GM18519 (cell line): ENCODE data around the gene PHF21A.

Source experiments
- ATAC-seq: cut with Tn5 transposase; IDR thresholded peaks from one replicate; pipeline ENCODE4 v1.9.1; 2021; ENCODE audit warnings: mild to moderate bottlenecking, moderate library complexity; ENCODE audit not compliant: unreplicated experiment, low FRiP score

Gene PHF21A

GRCh38 chr11:45894555-45895247, 226.6 kb downstream of the PHF21A start:
- ATAC-seq: no peak

DNA sequence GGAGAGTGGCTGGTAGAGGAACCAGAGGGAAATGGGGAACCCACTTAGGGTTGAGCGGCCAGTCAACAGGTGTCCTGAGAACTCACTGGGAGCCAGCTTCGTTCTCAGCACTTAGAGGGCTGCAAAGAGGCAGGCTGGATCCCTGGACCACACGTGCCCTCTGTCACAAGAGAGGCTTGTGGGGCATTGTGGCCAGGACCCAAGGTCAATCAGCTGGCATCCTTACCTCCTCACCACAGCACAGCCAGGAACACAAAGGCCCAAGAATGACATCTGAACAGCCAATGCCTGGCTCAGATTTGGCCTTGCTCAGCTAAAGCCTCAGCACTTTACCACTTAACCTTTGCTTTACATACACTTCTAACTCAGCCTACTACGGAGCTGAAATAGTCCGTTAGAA, 228.4 kb downstream of the PHF21A start:
- no peak for ATAC-seq

DNA sequence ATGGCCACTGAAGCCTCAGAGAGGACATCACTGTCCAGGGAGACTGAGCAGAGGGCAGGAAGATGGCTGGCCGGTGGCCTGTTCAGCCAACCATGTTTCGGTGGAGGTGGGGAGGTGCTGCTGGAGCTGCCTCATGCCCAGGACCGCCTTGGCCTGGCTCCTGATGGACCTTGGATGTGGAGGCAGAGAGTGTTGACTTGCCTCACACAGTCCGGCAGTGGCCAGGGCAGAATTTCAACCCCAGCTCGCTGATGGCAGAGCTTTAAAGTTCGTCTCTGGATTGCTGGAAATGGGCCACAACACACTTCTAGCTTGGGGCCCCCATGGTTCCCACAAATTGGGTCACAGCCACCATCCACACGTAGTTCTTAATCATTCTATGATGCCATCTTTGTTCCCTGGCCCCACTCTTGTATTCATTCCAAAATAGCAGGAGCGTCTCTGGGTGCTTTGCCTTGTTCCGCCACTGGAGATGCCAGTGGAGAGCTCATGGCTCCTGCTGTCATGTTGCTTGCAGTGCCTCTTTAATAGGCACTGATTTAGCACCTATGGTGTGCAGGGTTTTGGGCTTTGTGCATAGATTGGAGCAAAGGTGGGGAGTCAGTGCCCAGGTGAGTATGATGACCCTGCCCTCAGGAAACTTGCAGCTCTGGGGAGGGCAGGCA, 230.2 kb downstream of the PHF21A start:
- no peak for ATAC-seq

GRCh38 chr11:45889966-45890365, 231.3 kb downstream of the PHF21A start:
- no peak for ATAC-seq

DNA sequence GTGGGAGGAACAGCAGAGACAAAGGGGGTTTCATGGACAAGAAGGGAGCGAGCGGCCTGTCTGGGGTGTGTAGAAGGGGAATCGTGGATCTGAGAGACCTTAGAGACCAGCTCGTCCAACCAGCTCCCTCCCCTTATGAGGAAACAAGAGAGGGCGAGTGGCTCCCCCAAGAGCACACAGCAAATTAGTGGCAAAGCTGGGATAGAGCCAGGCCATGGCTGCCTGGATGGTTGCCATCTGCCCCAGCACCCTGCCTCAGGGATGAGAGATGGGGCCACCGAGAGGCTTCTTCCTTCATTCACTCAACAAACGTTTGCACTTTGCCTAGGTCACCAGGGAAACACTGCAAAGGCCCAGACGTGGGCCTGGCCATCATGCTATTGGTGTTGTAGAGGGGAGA, 231.7 kb downstream of the PHF21A start:
- ATAC-seq: no peak

- no peak for ATAC-seq
Observed at GRCh38 chr11:45887587-45887986, 233.7 kb downstream of the PHF21A start.

- ATAC-seq: no peak
Observed at GRCh38 chr11:45886816-45887520, 234.3 kb downstream of the PHF21A start.

DNA sequence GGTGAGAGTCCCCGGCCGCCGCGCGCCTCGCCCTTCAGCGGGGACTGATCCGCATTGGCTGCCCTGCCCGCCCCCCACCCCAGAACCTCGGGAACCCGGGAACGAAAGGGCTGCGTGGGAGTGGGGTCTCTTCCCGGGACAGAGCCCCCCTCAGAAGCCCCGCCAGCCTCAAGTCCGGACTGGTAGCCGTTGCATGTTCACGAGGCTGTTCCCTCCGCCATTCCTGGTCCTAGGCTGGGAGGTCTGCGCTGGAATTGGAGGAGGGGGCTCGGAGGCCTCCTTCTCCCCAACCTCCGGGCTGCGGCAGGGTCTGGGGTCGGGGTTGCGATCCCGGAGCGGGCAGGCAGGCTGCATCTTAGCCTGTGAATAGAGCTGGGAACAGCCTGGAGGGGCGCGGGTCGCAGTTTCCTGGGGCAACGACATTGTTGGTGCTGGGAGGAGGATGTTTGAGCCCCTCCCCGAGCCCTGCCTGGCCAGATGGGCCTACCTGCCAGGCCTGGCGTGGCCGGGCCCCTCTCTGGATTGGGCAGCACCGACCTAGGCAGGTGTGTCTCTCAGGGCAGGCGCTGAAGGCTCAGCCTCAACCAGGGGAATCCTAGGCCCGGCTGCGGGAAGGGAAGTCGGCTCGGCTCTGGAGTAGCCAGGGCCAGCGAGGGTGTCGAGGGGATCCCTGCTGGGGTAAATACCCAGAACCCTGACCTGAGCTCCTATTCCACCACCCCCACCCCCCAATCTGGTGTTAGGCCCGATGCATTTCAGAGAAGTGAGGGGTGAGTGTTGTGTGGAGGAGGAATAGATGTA, 235.1 kb downstream of the PHF21A start:
- no peak for ATAC-seq

- no peak for ATAC-seq
Observed at GRCh38 chr11:45885274-45885920, 235.9 kb downstream of the PHF21A start, which contains the start of gene MAPK8IP1. Gene MAPK8IP1, plus strand, starts transcription at chr11:45885651. Its CDS starts 170 bp downstream, at chr11:45885821.

GRCh38 chr11:45884596-45885185, 236.6 kb downstream of the PHF21A start:
- no peak for ATAC-seq
